CD4-positive, alpha-beta T cell (primary cell): Measurements from ENCODE around the gene SPRR4. TPM values are rescaled to one million over a fixed set of nuclear protein-coding genes. Genes with fewer than 3 reads are reported as not detected.

ENCODE experiments used
- ATAC-seq: fragments of 200-7000 bp; cut with Tn5 transposase; one replicate; pipeline ENCODE4 v1.10.0; 2022; ENCODE audit warnings: mild to moderate bottlenecking; ENCODE audit not compliant: poor library complexity
- CTCF ChIA-PET: fragments of 350-600 bp; sonication (Branson Sonifier 250); formaldehyde crosslinking; loops from one replicate; lab custom pipeline; 2021; ENCODE audit warnings: antibody characterized with exemption, inconsistent platforms; lab: Charles Lee
- POLR2A ChIA-PET: fragments of 350-600 bp; sonication (Branson Sonifier 250); formaldehyde crosslinking; loops from one replicate; lab custom pipeline; 2021; ENCODE audit warnings: antibody characterized with exemption, inconsistent platforms; lab: Charles Lee
- DNase-seq, 14 experiments: peaks; one replicate each; pipeline ENCODE4 v3.0.0-alpha.2; 2013 to 2020; ENCODE audit warnings: mixed read lengths in 2 of 14
- H3K27ac ChIP-seq, 2 donors: one replicate each; pipeline versions ENCODE4 v1.5.1 to v1.7.0; 2013; ENCODE audit warnings: low read length in 2 of 2, low read depth in 1 of 2, mild to moderate bottlenecking in 1 of 2
- H3K27me3 ChIP-seq, 2 experiments: 1 replicate in 1 of 2; 2 replicates in 1 of 2; pipeline versions ENCODE4 v1.6.1 to v1.7.0; 2013; ENCODE audit warnings: low read length in 2 of 2, control low read depth in 1 of 2, mild to moderate bottlenecking in 1 of 2, moderate library complexity in 1 of 2; ENCODE audit not compliant: insufficient read depth in 2 of 2, control insufficient read depth in 1 of 2
- H3K36me3 ChIP-seq: one replicate; pipeline ENCODE4 v1.6.1; 2013; ENCODE audit warnings: low read length, control low read depth; ENCODE audit not compliant: insufficient read depth
- H3K4me1 ChIP-seq: one replicate; pipeline ENCODE4 v1.6.1; 2013; ENCODE audit warnings: low read length, control low read depth; ENCODE audit not compliant: insufficient read depth
- H3K4me3 ChIP-seq: one replicate; pipeline ENCODE4 v1.5.1; 2013; ENCODE audit warnings: mild to moderate bottlenecking, low read length, moderate library complexity
- H3K9me3 ChIP-seq, 2 experiments: 1 replicate in 1 of 2; 2 replicates in 1 of 2; pipeline versions ENCODE4 v1.6.1 to v1.7.0; 2013; ENCODE audit warnings: low read length in 2 of 2, mild to moderate bottlenecking in 2 of 2, control low read depth in 1 of 2, moderate library complexity in 1 of 2; ENCODE audit not compliant: control insufficient read depth in 1 of 2, insufficient read depth in 1 of 2
- H3K27ac Mint-ChIP-seq: one replicate; pipeline ENCODE4 v1.8.0; 2020; ENCODE audit warnings: mixed read lengths
- H3K27me3 Mint-ChIP-seq: one replicate; pipeline ENCODE4 v1.8.0; 2021; ENCODE audit warnings: mixed read lengths
- H3K36me3 Mint-ChIP-seq: one replicate; pipeline ENCODE4 v1.8.0; 2021; ENCODE audit warnings: low read depth, mixed read lengths
- H3K4me1 Mint-ChIP-seq: one replicate; pipeline ENCODE4 v1.8.0; 2021; ENCODE audit warnings: low read depth, mixed read lengths
- H3K4me3 Mint-ChIP-seq: one replicate; pipeline ENCODE4 v1.8.0; 2020; ENCODE audit warnings: mild to moderate bottlenecking, mixed read lengths
- H3K9me3 Mint-ChIP-seq: one replicate; pipeline ENCODE4 v1.8.0; 2020; ENCODE audit warnings: mixed read lengths
- CTCF ChIP-seq: fragments of 200-600 bp; IDR thresholded peaks from one replicate; pipeline ENCODE4 v1.8.0; 2022; ENCODE audit warnings: antibody characterized with exemption, mild to moderate bottlenecking
- intact Hi-C, 2 experiments: fragments of 100-400 bp; cut with DNase I in 1 of 2; cut with micrococcal nuclease in 1 of 2; formaldehyde crosslinking; loops; one replicate each; pipeline versions ENCODE4 v1.15.1 to v1.9.0; 2023 to 2025; cut with DNase I, micrococcal nuclease
- total RNA-seq, 174 experiments: library from RNA in 2 of 174; stranded (reverse) in 2 of 174; gene quantifications; one replicate each; pipeline ENCODE4 v1.2.3 and lab custom pipeline; 2021 to 2026

The SPRR4 gene
- total RNA-seq, 2 experiments from 2014 or later = not detected

- peaks cover 88% of the 10 kb centered on the region for H3K27me3 Mint-ChIP-seq
- H3K36me3 Mint-ChIP-seq = no peaks in the 10 kb centered on the region
- Histone ChIP-seq H3K4me3 (no peak overlapping the region), H3K9me3 (peaks cover 0 to 5% of the 10 kb centered on the region in 2 experiments), H3K27ac (no peak overlapping the region), H3K36me3 (no peaks in the 10 kb centered on the region), H3K27me3 (peaks cover 5 to 35% of the 10 kb centered on the region in 2 experiments), H3K4me1 (no peaks in the 10 kb centered on the region)
- no peak for TF ChIP-seq CTCF
- intact Hi-C loops = no loop called here
- ATAC-seq = no peak
- H3K4me3 Mint-ChIP-seq = no peak overlapping the region
- CTCF ChIA-PET = no interaction called here
- DNase-seq = no peak
- H3K27ac Mint-ChIP-seq = no peak overlapping the region
- no peaks in the 10 kb centered on the region for H3K9me3 Mint-ChIP-seq
- POLR2A ChIA-PET = no interaction called here
- H3K4me1 Mint-ChIP-seq = no peaks in the 10 kb centered on the region
Measured at GRCh38 chr1:152982076-152982475, 11.6 kb downstream of the SPRR4 start.

GRCh38 chr1:152983234-152983633 lies 12.8 kb downstream of the SPRR4 start:
- H3K27me3 ChIP-seq = peaks cover 3 to 35% of the 10 kb centered on the region in 2 experiments
- no peak for TF ChIP-seq CTCF
- intact Hi-C loops = no loop called here
- H3K9me3 ChIP-seq = peaks cover 0 to 5% of the 10 kb centered on the region in 2 experiments
- ATAC-seq = no peak
- H3K27ac ChIP-seq = no peak overlapping the region
- H3K36me3 ChIP-seq = no peaks in the 10 kb centered on the region
- H3K4me3 Mint-ChIP-seq = no peak overlapping the region
- no peaks in the 10 kb centered on the region for H3K9me3 Mint-ChIP-seq
- no peaks in the 10 kb centered on the region for H3K4me1 Mint-ChIP-seq
- H3K4me3 ChIP-seq = no peak overlapping the region
- CTCF ChIA-PET = no interaction called here
- POLR2A ChIA-PET = no interaction called here
- no peaks in the 10 kb centered on the region for H3K4me1 ChIP-seq
- no peak overlapping the region for H3K27ac Mint-ChIP-seq
- H3K27me3 Mint-ChIP-seq = peaks cover 83% of the 10 kb centered on the region
- DNase-seq = no peak
- no peaks in the 10 kb centered on the region for H3K36me3 Mint-ChIP-seq

- ATAC-seq = no peak
- CTCF ChIA-PET = no interaction called here
- no peak for TF ChIP-seq CTCF
- Histone ChIP-seq H3K4me3 (no peak within 1 kb of the TSS), H3K9me3 (peaks cover 0 to 5% of the 10 kb centered on the region in 2 experiments), H3K36me3 (no peaks in the 10 kb centered on the region), H3K27me3 (peaks cover 3 to 37% of the 10 kb centered on the region in 2 experiments), H3K27ac (no peak within 1 kb of the TSS), H3K4me1 (no peaks in the 10 kb centered on the region)
- POLR2A ChIA-PET = no interaction called here
- Mint-ChIP-seq H3K4me1 (no peaks in the 10 kb centered on the region), H3K27me3 (peaks cover 78% of the 10 kb centered on the region), H3K27ac (no peak within 1 kb of the TSS), H3K9me3 (no peaks in the 10 kb centered on the region), H3K36me3 (no peaks in the 10 kb centered on the region), H3K4me3 (no peak within 1 kb of the TSS)
- intact Hi-C loops = no loop called here
- DNase-seq = no peak
Measured at GRCh38 chr1:152983743-152984142, 13.3 kb downstream of the SPRR4 start, which contains the start of gene SPRR1A. TSS of gene SPRR1A (plus strand) at chr1:152984081. CDS start at chr1:152985231, 1,150 bp downstream.
